Endothelial cell of umbilical vein (primary cell): ENCODE results near the gene RRP1.

Experiments
- CTCF ChIP-seq, 2 donors: IDR thresholded peaks; 1 replicate in 1 of 2; 2 replicates in 1 of 2; pipeline ENCODE4 v1.5.1; 2011; ENCODE audit warnings: low read length in 2 of 2, mild to moderate bottlenecking in 2 of 2, moderate library complexity in 2 of 2, control low read depth in 1 of 2, inconsistent platforms in 1 of 2, low read depth in 1 of 2; ENCODE audit not compliant: insufficient read depth in 1 of 2; ENCODE audit errors: extremely low read depth in 1 of 2
- EZH2 ChIP-seq: IDR thresholded peaks from 2 replicates; pipeline ENCODE4 v1.6.1; 2012; ENCODE audit warnings: borderline replicate concordance, low read depth, mild to moderate bottlenecking, moderate library complexity, low read length, inconsistent platforms; ENCODE audit not compliant: severe bottlenecking
- FOS ChIP-seq: IDR thresholded peaks from 2 replicates; pipeline ENCODE4 v1.6.1; 2011; ENCODE audit warnings: mild to moderate bottlenecking, low read length, moderate library complexity, borderline replicate concordance; ENCODE audit not compliant: insufficient read depth
- JUN ChIP-seq: IDR thresholded peaks from 2 replicates; pipeline ENCODE4 v1.6.1; 2011; ENCODE audit warnings: borderline replicate concordance, low read depth; ENCODE audit not compliant: insufficient read length, insufficient read depth
- MYC ChIP-seq: IDR thresholded peaks from one replicate; pipeline ENCODE4 v1.6.1; 2011; ENCODE audit warnings: mild to moderate bottlenecking, low read depth, low read length
- POLR2A ChIP-seq: IDR thresholded peaks from 2 replicates; pipeline ENCODE4 v1.6.1; 2012; ENCODE audit warnings: low read depth, mild to moderate bottlenecking, control low read depth, low read length
- POLR2AphosphoS5 ChIP-seq: IDR thresholded peaks from 2 replicates; pipeline ENCODE4 v1.6.1; 2012; ENCODE audit warnings: low read depth, mild to moderate bottlenecking, control low read depth, low read length, moderate library complexity; ENCODE audit not compliant: insufficient read depth

- TF ChIP-seq CTCF (IDR thresholded peaks at IDR 0.05; ENCODE audit: extremely low read depth in 1 of 2, insufficient read depth in 1 of 2, low read depth in 1 of 2, low read length in 2 of 2) = no peak
- TF ChIP-seq EZH2 = no peak
- no peak for TF ChIP-seq POLR2A
- no peak for TF ChIP-seq MYC
- TF ChIP-seq JUN = no peak
- no peak for TF ChIP-seq FOS
- TF ChIP-seq POLR2AphosphoS5 = no peak
These were observed 19.9 kb upstream of the RRP1 start for GRCh38 chr21:43769325-43769958.
